ENCODE measurements around the gene CFAP299. TPM values are rescaled to one million over a fixed set of nuclear protein-coding genes. Genes with fewer than 3 reads are reported as not detected.

CFAP299 gene
- total RNA-seq, 1 donor from 2014 or later = not detected

- intact Hi-C loops (cut with micrococcal nuclease) = no loop called here
Measured at GRCh38 chr4:81003597-81004111, 668.1 kb downstream of the CFAP299 start.

GRCh38 chr4:81007417-81007816 lies 671.9 kb downstream of the CFAP299 start:
- intact Hi-C loops (cut with micrococcal nuclease) = no loop called here

Other genes with a start within 250 kb of the CFAP299 start
- 29.4 and 32.7 TPM in 2 replicates for gene PRDM8, start 138.2 kb upstream of the CFAP299 start, total RNA-seq
- not detected in 2 replicates for gene FGF5, start 69.1 kb upstream of the CFAP299 start, total RNA-seq

Measured in T-helper 1 cell treated with Interleukin-12 subunit alpha and Interleukin-12 subunit beta and Interleukin-4 antibody, amounts not matched to agents 30 ng/mL and 1 ng/mL, for 36 hours (primary cell).